PC-9 (cell line): Measurements from ENCODE around the gene JHY. TPM values are rescaled to one million over a fixed set of nuclear protein-coding genes. Genes with fewer than 3 reads are reported as not detected.

ENCODE experiments used
- BruUV-seq: library from RNA; stranded (reverse); fragments of 400-500 nt; replicated peaks from 2 replicates; lab custom pipeline; 2021; lab: Mats Ljungman, UMichigan
- CTCF ChIA-PET: fragments of 300-600 bp; sonication (Branson Sonifier 250); formaldehyde crosslinking; loops from one replicate; lab custom pipeline; 2022; ENCODE audit warnings: antibody characterized with exemption; lab: Charles Lee
- POLR2A ChIA-PET: fragments of 300-600 bp; sonication (Branson Sonifier 250); formaldehyde crosslinking; loops from one replicate; lab custom pipeline; 2022; ENCODE audit warnings: antibody characterized with exemption; ENCODE audit not compliant: unreplicated experiment; lab: Charles Lee
- DNase-seq, 2 experiments: peaks; one replicate each; pipeline versions ENCODE4 v3.0.0 to v3.0.0-alpha.2; 2015 to 2022; ENCODE audit warnings: mixed read lengths in 1 of 2
- H2AFZ ChIP-seq: fragments of 200-600 bp; sonication (generic); 2 replicates; pipeline ENCODE4 v1.8.1; 2017; ENCODE audit warnings: antibody characterized with exemption
- H3F3A ChIP-seq: fragments of 200-600 bp; sonication (generic); 2 replicates; pipeline ENCODE4 v1.8.1; 2017; ENCODE audit warnings: antibody characterized with exemption, mild to moderate bottlenecking, low read depth; ENCODE audit not compliant: insufficient read depth
- H3K27ac ChIP-seq: fragments of 200-600 bp; sonication (generic); 2 replicates; pipeline ENCODE4 v1.6.1; 2016; ENCODE audit warnings: mixed run types
- H3K27me3 ChIP-seq: fragments of 200-600 bp; sonication (generic); 2 replicates; pipeline ENCODE4 v1.6.1; 2016; ENCODE audit warnings: low read depth, mixed run types; ENCODE audit not compliant: insufficient read depth
- H3K36me3 ChIP-seq: fragments of 200-600 bp; sonication (generic); 2 replicates; pipeline ENCODE4 v1.6.1; 2016; ENCODE audit warnings: low read depth, mixed run types
- H3K4me1 ChIP-seq: fragments of 200-600 bp; sonication (generic); replicated peaks from 2 replicates; pipeline ENCODE4 v1.6.1; 2016; ENCODE audit warnings: mixed run types; ENCODE audit not compliant: insufficient read depth
- H3K4me2 ChIP-seq: fragments of 200-600 bp; sonication (generic); 2 replicates; pipeline ENCODE4 v1.6.1; 2017; ENCODE audit warnings: mixed run types
- H3K4me3 ChIP-seq: fragments of 200-600 bp; sonication (generic); 2 replicates; pipeline ENCODE4 v1.6.1; 2016; ENCODE audit warnings: mixed run types
- H3K79me2 ChIP-seq: fragments of 200-600 bp; sonication (generic); 2 replicates; pipeline ENCODE4 v1.6.1; 2017; ENCODE audit warnings: low read depth, mixed run types
- H3K9me2 ChIP-seq: fragments of 200-600 bp; sonication (generic); 2 replicates; pipeline ENCODE4 v1.8.1; 2017; ENCODE audit warnings: mild to moderate bottlenecking; ENCODE audit not compliant: insufficient read depth
- H3K9me3 ChIP-seq: fragments of 200-600 bp; sonication (generic); 2 replicates; pipeline ENCODE4 v1.8.1; 2016; ENCODE audit warnings: low read depth; ENCODE audit not compliant: insufficient read depth
- H4K20me1 ChIP-seq: fragments of 200-600 bp; sonication (generic); 2 replicates; pipeline ENCODE4 v1.8.1; 2017; ENCODE audit not compliant: insufficient read depth
- CTCF ChIP-seq: fragments of 200-600 bp; sonication (generic); conservative IDR thresholded peaks from 2 replicates; pipeline ENCODE4 v1.6.1; 2017; ENCODE audit warnings: mixed run types, antibody characterized with exemption, mild to moderate bottlenecking, moderate library complexity
- EZH2 ChIP-seq: fragments of 200-600 bp; sonication (generic); IDR thresholded peaks from 2 replicates; pipeline ENCODE4 v1.8.0; 2017; ENCODE audit warnings: antibody characterized with exemption, low read depth
- intact Hi-C: fragments of 100-400 bp; cut with micrococcal nuclease; formaldehyde crosslinking; loops from one replicate; pipeline ENCODE4 v1.10.0; 2022; ENCODE audit not compliant: unreplicated experiment
- total RNA-seq: library from RNA; stranded (reverse); gene quantifications from 2 replicates; pipeline ENCODE4 v1.2.3, GENCODE V29; 2021

JHY gene
- total RNA-seq, 1 experiment from 2014 or later, result 6.2 TPM

- intact Hi-C loops, result no loop called here
- Histone ChIP-seq H3F3A (peaks cover 4% of the 10 kb centered on the region; the same call in 1 of the 2 replicates), H3K4me2 (no peak overlapping the region), H2AFZ (no peak overlapping the region), H3K9me2 (no peaks in the 10 kb centered on the region), H3K36me3 (no peaks in the 10 kb centered on the region), H3K4me1 (peaks cover 10% of the 10 kb centered on the region), H3K27me3 (no peaks in the 10 kb centered on the region), H3K79me2 (no peaks in the 10 kb centered on the region), H3K4me3 (no peak overlapping the region), H3K9me3 (no peaks in the 10 kb centered on the region), H4K20me1 (no peaks in the 10 kb centered on the region), H3K27ac (no peak overlapping the region)
- TF ChIP-seq CTCF (no peak), EZH2 (no peak)
- ChIA-PET POLR2A (no interaction called here), CTCF (no interaction called here)
- no peak for DNase-seq
- no TSS peak for BruUV-seq
These were observed 44.8 kb upstream of the JHY start for GRCh38 chr11:122837528-122838346.

- Histone ChIP-seq H3K36me3 (no peaks in the 10 kb centered on the region), H3K4me2 (no peak overlapping the region), H3K27me3 (no peaks in the 10 kb centered on the region), H3K9me3 (no peaks in the 10 kb centered on the region), H3K9me2 (no peaks in the 10 kb centered on the region), H3K79me2 (no peaks in the 10 kb centered on the region), H4K20me1 (no peaks in the 10 kb centered on the region), H3K4me1 (no peaks in the 10 kb centered on the region), H2AFZ (no peak overlapping the region), H3F3A (no peaks in the 10 kb centered on the region), H3K27ac (no peak overlapping the region), H3K4me3 (no peak overlapping the region)
- no peak for TF ChIP-seq CTCF
- TF ChIP-seq EZH2, result no peak
- ChIA-PET POLR2A (interaction anchor here (0.7 kb wide), 1 partner anchor 63 kb away, joined by 4 read pairs; no protein-coding TSS in a partner anchor), CTCF (no interaction called here)
- intact Hi-C loops, result no loop called here
- no TSS peak for BruUV-seq
- no peak for DNase-seq
These were observed 39.0 kb upstream of the JHY start for GRCh38 chr11:122843281-122844141.

GRCh38 chr11:122847466-122847865, 35.1 kb upstream of the JHY start:
- no peak overlapping the region for H3K4me2 ChIP-seq
- TF ChIP-seq CTCF (no peak), EZH2 (no peak)
- no peak overlapping the region for H3K27ac ChIP-seq
- H3K4me1 ChIP-seq, result peaks cover 11% of the 10 kb centered on the region
- intact Hi-C loops, result no loop called here
- DNase-seq, result no peak
- H3K27me3 ChIP-seq, result no peaks in the 10 kb centered on the region
- no peaks in the 10 kb centered on the region for H3K79me2 ChIP-seq
- H3K4me3 ChIP-seq, result no peak overlapping the region
- no peaks in the 10 kb centered on the region for H4K20me1 ChIP-seq
- no peaks in the 10 kb centered on the region for H3K36me3 ChIP-seq
- ChIA-PET CTCF (interaction anchor here (0.8 kb wide), 1 partner anchor 16 kb away, joined by 3 read pairs; no protein-coding TSS in a partner anchor), POLR2A (no interaction called here)
- no peaks in the 10 kb centered on the region for H3K9me2 ChIP-seq
- no peak overlapping the region for H2AFZ ChIP-seq
- no TSS peak for BruUV-seq
- no peaks in the 10 kb centered on the region for H3K9me3 ChIP-seq
- no peaks in the 10 kb centered on the region for H3F3A ChIP-seq
